SK-N-SH (cell line): ENCODE results near the gene THSD4.

Experiments
- GABPA ChIP-seq: IDR thresholded peaks from 2 replicates; pipeline ENCODE4 v1.4.0; 2012; ENCODE audit warnings: low read depth, mild to moderate bottlenecking
- RCOR1 ChIP-seq: fragments of 150-350 bp; IDR thresholded peaks from 2 replicates; pipeline ENCODE4 v1.6.1; 2017; ENCODE audit warnings: antibody characterized with exemption, low read length
- SMC3 ChIP-seq: IDR thresholded peaks from 2 replicates; pipeline ENCODE4 v1.6.1; 2012; ENCODE audit warnings: low read depth, low read length, improper control_type of control experiment
- YY1 ChIP-seq: IDR thresholded peaks from 2 replicates; pipeline ENCODE4 v1.4.0; 2012; ENCODE audit warnings: low read depth, mild to moderate bottlenecking
- TF ChIP-seq, protein P1 (sequence below): fragments of 200-600 bp; sonication (generic); IDR thresholded peaks from 2 replicates; pipeline ENCODE4 v1.6.1; 2017; ENCODE audit warnings: antibody characterized with exemption, mild to moderate bottlenecking, moderate library complexity
- TF ChIP-seq, protein P2 (sequence below): IDR thresholded peaks from 2 replicates; pipeline ENCODE4; 2012
- TF ChIP-seq, protein P3 (sequence below): IDR thresholded peaks from 2 replicates; pipeline ENCODE4 v1.4.0; 2012; ENCODE audit warnings: low read depth
- TF ChIP-seq, protein P4 (sequence below): IDR thresholded peaks from 2 replicates; pipeline ENCODE4 v1.6.1; 2012; ENCODE audit warnings: mild to moderate bottlenecking, low read depth, low read length, moderate library complexity

- TF ChIP-seq, protein P1, sequence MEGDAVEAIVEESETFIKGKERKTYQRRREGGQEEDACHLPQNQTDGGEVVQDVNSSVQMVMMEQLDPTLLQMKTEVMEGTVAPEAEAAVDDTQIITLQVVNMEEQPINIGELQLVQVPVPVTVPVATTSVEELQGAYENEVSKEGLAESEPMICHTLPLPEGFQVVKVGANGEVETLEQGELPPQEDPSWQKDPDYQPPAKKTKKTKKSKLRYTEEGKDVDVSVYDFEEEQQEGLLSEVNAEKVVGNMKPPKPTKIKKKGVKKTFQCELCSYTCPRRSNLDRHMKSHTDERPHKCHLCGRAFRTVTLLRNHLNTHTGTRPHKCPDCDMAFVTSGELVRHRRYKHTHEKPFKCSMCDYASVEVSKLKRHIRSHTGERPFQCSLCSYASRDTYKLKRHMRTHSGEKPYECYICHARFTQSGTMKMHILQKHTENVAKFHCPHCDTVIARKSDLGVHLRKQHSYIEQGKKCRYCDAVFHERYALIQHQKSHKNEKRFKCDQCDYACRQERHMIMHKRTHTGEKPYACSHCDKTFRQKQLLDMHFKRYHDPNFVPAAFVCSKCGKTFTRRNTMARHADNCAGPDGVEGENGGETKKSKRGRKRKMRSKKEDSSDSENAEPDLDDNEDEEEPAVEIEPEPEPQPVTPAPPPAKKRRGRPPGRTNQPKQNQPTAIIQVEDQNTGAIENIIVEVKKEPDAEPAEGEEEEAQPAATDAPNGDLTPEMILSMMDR, result no peak
- TF ChIP-seq GABPA, result no peak
- TF ChIP-seq, protein P2, sequence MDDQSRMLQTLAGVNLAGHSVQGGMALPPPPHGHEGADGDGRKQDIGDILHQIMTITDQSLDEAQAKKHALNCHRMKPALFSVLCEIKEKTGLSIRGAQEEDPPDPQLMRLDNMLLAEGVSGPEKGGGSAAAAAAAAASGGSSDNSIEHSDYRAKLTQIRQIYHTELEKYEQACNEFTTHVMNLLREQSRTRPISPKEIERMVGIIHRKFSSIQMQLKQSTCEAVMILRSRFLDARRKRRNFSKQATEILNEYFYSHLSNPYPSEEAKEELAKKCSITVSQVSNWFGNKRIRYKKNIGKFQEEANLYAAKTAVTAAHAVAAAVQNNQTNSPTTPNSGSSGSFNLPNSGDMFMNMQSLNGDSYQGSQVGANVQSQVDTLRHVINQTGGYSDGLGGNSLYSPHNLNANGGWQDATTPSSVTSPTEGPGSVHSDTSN, result no peak
- TF ChIP-seq YY1, result no peak
- TF ChIP-seq, protein P3, sequence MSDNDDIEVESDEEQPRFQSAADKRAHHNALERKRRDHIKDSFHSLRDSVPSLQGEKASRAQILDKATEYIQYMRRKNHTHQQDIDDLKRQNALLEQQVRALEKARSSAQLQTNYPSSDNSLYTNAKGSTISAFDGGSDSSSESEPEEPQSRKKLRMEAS, result no peak
- no peak for TF ChIP-seq SMC3
- no peak for TF ChIP-seq RCOR1
- TF ChIP-seq, protein P4, sequence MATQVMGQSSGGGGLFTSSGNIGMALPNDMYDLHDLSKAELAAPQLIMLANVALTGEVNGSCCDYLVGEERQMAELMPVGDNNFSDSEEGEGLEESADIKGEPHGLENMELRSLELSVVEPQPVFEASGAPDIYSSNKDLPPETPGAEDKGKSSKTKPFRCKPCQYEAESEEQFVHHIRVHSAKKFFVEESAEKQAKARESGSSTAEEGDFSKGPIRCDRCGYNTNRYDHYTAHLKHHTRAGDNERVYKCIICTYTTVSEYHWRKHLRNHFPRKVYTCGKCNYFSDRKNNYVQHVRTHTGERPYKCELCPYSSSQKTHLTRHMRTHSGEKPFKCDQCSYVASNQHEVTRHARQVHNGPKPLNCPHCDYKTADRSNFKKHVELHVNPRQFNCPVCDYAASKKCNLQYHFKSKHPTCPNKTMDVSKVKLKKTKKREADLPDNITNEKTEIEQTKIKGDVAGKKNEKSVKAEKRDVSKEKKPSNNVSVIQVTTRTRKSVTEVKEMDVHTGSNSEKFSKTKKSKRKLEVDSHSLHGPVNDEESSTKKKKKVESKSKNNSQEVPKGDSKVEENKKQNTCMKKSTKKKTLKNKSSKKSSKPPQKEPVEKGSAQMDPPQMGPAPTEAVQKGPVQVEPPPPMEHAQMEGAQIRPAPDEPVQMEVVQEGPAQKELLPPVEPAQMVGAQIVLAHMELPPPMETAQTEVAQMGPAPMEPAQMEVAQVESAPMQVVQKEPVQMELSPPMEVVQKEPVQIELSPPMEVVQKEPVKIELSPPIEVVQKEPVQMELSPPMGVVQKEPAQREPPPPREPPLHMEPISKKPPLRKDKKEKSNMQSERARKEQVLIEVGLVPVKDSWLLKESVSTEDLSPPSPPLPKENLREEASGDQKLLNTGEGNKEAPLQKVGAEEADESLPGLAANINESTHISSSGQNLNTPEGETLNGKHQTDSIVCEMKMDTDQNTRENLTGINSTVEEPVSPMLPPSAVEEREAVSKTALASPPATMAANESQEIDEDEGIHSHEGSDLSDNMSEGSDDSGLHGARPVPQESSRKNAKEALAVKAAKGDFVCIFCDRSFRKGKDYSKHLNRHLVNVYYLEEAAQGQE, result no peak
Observed at GRCh38 chr15:71813723-71814470, 698.6 kb downstream of the THSD4 start.
